A549 (cell line): ENCODE measurements around the gene DNMT3A. TPM values are rescaled to one million over a fixed set of nuclear protein-coding genes. Genes with fewer than 3 reads are reported as not detected.
A peak's percentile ranks its signal among the peaks of the same experiment; 100 is the strongest.

Source experiments
- ATAC-seq, 2 experiments: fragments of 200-7000 bp in 1 of 2; fragments of >200 bp in 1 of 2; cut with Nextera tagmentation in 1 of 2; cut with Tn5 transposase in 1 of 2; 3 replicates each; pipeline versions ENCODE4 v1.8.0 to v1.9.1; 2018 to 2020; ENCODE audit warnings: mild to moderate bottlenecking in 1 of 2, moderate library complexity in 1 of 2
- CTCF ChIA-PET: fragments of 300-600 bp; sonication (Branson Sonifier 250); formaldehyde crosslinking; extraction: SDS; loops from one replicate; lab custom pipeline; 2021; ENCODE audit warnings: antibody characterized with exemption, inconsistent platforms; lab: Yijun Ruan, JAX
- POLR2A ChIA-PET: fragments of 350-600 bp; formaldehyde crosslinking; extraction: SDS; loops from one replicate; lab custom pipeline; 2021; ENCODE audit warnings: antibody characterized with exemption, inconsistent platforms; lab: Yijun Ruan, JAX
- DNase-seq, 2 experiments: peaks; one replicate each; pipeline versions ENCODE4 v3.0.0 to v3.0.0-alpha.2; 2011 to 2016; ENCODE audit warnings: low read depth in 1 of 2, low spot score in 1 of 2
- FAIRE-seq: peaks from 2 replicates; lab custom pipeline; 2011; peaks lifted over from hg19 to GRCh38; lab: Jason Lieb, UNC
- H3K27ac ChIP-seq, 2 experiments: fragments of >200 bp; sonication (Bioruptor Twin); formaldehyde crosslinking; 3 replicates each; pipeline ENCODE4 v1.5.1; 2016 to 2017
- H3K4me1 ChIP-seq: fragments of >200 bp; sonication (Bioruptor Twin); formaldehyde crosslinking; 3 replicates; pipeline ENCODE4 v1.6.1; 2016
- H3K4me2 ChIP-seq: fragments of >200 bp; sonication (Bioruptor Twin); formaldehyde crosslinking; 3 replicates; pipeline ENCODE4 v1.6.1; 2016
- H3K4me3 ChIP-seq: fragments of >200 bp; sonication (Bioruptor Twin); formaldehyde crosslinking; 3 replicates; pipeline ENCODE4 v1.5.1; 2016
- H3K9me3 ChIP-seq: fragments of >200 bp; sonication (Bioruptor Twin); formaldehyde crosslinking; 3 replicates; pipeline ENCODE4 v1.6.1; 2016
- CBX2 ChIP-seq: fragments of 200-600 bp; sonication (generic); IDR thresholded peaks from 2 replicates; pipeline ENCODE4 v1.6.1; 2016; ENCODE audit warnings: low read depth, mild to moderate bottlenecking, borderline replicate concordance
- CBX8 ChIP-seq: fragments of 200-600 bp; sonication (generic); IDR thresholded peaks from 2 replicates; pipeline ENCODE4 v1.6.1; 2016
- CHD4 ChIP-seq: fragments of 200-600 bp; sonication (generic); IDR thresholded peaks from 2 replicates; pipeline ENCODE4 v1.6.1; 2016; ENCODE audit warnings: antibody characterized with exemption, mild to moderate bottlenecking, borderline replicate concordance
- EHMT2 ChIP-seq: fragments of 200-600 bp; sonication (generic); IDR thresholded peaks from 2 replicates; pipeline ENCODE4 v1.6.1; 2016; ENCODE audit warnings: antibody characterized with exemption, low read depth, mild to moderate bottlenecking, moderate library complexity
- FOSL2 ChIP-seq, 2 experiments: fragments of 450-650 bp in 1 of 2; fragments of >200 bp in 1 of 2; sonication (Bioruptor Twin) in 1 of 2; formaldehyde crosslinking; IDR thresholded peaks; 2 replicates each; pipeline versions ENCODE4 v1.5.0 to v1.6.1; 2016 to 2020; ENCODE audit warnings: mild to moderate bottlenecking in 1 of 2, moderate library complexity in 1 of 2
- GATA3 ChIP-seq: IDR thresholded peaks from 2 replicates; pipeline ENCODE4 v1.6.1; 2012; ENCODE audit warnings: borderline replicate concordance
- HEYL ChIP-seq: fragments of 250-450 bp; sonication (Bioruptor Pico); IDR thresholded peaks from 2 replicates; pipeline ENCODE4 v1.8.0; 2021; ENCODE audit warnings: mild to moderate bottlenecking, moderate library complexity
- HOXB5 ChIP-seq: fragments of 250-450 bp; sonication (Bioruptor Pico); IDR thresholded peaks from 2 replicates; pipeline ENCODE4 v1.5.0; 2020; ENCODE audit warnings: mild to moderate bottlenecking, moderate library complexity
- MAFK ChIP-seq: fragments of 450-650 bp; IDR thresholded peaks from 2 replicates; pipeline ENCODE4 v1.6.1; 2014; ENCODE audit not compliant: partially characterized antibody
- MAZ ChIP-seq: fragments of 150-350 bp; IDR thresholded peaks from 2 replicates; pipeline ENCODE4 v1.6.1; 2014; ENCODE audit warnings: antibody characterized with exemption, low read depth, low read length, borderline replicate concordance
- MYC ChIP-seq: IDR thresholded peaks from 2 replicates; pipeline ENCODE4 v1.6.1; 2012; ENCODE audit warnings: mild to moderate bottlenecking, inconsistent platforms, low read length, improper control_type of control experiment, borderline replicate concordance
- NFE2L2 ChIP-seq: fragments of 150-350 bp; conservative IDR thresholded peaks from 2 replicates; pipeline ENCODE4 v1.6.1; 2014; ENCODE audit warnings: low read length
- PHF8 ChIP-seq: fragments of 200-600 bp; sonication (generic); IDR thresholded peaks from 2 replicates; pipeline ENCODE4 v1.6.1; 2016; ENCODE audit warnings: low read depth, mild to moderate bottlenecking, antibody characterized with exemption, moderate library complexity, borderline replicate concordance
- POLR2A ChIP-seq: IDR thresholded peaks from 2 replicates; pipeline ENCODE4 v1.6.1; 2012; ENCODE audit warnings: mild to moderate bottlenecking, low read length
- RAD21 ChIP-seq, 2 experiments: fragments of >200 bp in 1 of 2; sonication (Bioruptor Twin) in 1 of 2; formaldehyde crosslinking in 1 of 2; IDR thresholded peaks in 1 of 2; conservative IDR thresholded peaks in 1 of 2; 2 replicates in 1 of 2; 3 replicates in 1 of 2; pipeline ENCODE4 v1.6.1; 2012 to 2018; ENCODE audit warnings: inconsistent platforms in 1 of 2
- RFX5 ChIP-seq: fragments of 450-650 bp; IDR thresholded peaks from 2 replicates; pipeline ENCODE4 v1.7.1; 2014; ENCODE audit warnings: antibody characterized with exemption, mild to moderate bottlenecking, moderate library complexity
- SREBF2 ChIP-seq: fragments of 450-650 bp; IDR thresholded peaks from 2 replicates; pipeline ENCODE4 v1.6.1; 2014; ENCODE audit warnings: mild to moderate bottlenecking, moderate library complexity
- TFCP2L1 ChIP-seq: fragments of 250-450 bp; sonication (Bioruptor Pico); IDR thresholded peaks from 2 replicates; pipeline ENCODE4 v1.5.0; 2021; ENCODE audit warnings: mild to moderate bottlenecking
- TP53 ChIP-seq: fragments of 250-450 bp; sonication (Bioruptor Pico); IDR thresholded peaks from 2 replicates; pipeline ENCODE4 v1.5.0; 2021; ENCODE audit warnings: mild to moderate bottlenecking, moderate library complexity
- ZSCAN20 ChIP-seq: fragments of 250-450 bp; sonication (Bioruptor Pico); IDR thresholded peaks from 2 replicates; pipeline ENCODE4 v1.8.0; 2022; ENCODE audit warnings: mild to moderate bottlenecking, moderate library complexity
- WGBS: methylation state at CpG from one replicate; pipeline ENCODE4 v1.1.6; 2017; ENCODE audit errors: missing lambda C conversion rate; 5-methylcytosine and 5-hydroxymethylcytosine counted together
- polyA plus RNA-seq, 4 experiments: library from polyadenylated mRNA; depleted of rRNA in 3 of 4; stranded (reverse); fragments of >200 nt; fragmentation: RNase III in 1 of 4; extraction: RNeasy Plus Mini Kit Qiagen cat#74134 plus additional on column Dnase treatment in 1 of 4; gene quantifications; 2 replicates in 3 of 4; 3 replicates in 1 of 4; pipeline ENCODE4 v1.2.3, GENCODE V29; 2011 to 2017
- TF ChIP-seq, protein P1 (sequence below): IDR thresholded peaks from 2 replicates; pipeline ENCODE4 v1.6.1; 2012
- TF ChIP-seq, protein P2 (sequence below): fragments of >200 bp; sonication (Bioruptor Twin); formaldehyde crosslinking; IDR thresholded peaks from 3 replicates; pipeline ENCODE4 v1.6.1; 2016
- TF ChIP-seq, protein P3 (sequence below): IDR thresholded peaks from 2 replicates; pipeline ENCODE4 v1.6.1; 2012
- TF ChIP-seq, protein P4 (sequence below): fragments of >200 bp; sonication (Bioruptor Twin); formaldehyde crosslinking; IDR thresholded peaks from 3 replicates; pipeline ENCODE4 v1.5.1; 2016

DNMT3A gene
- polyA plus RNA-seq, 2 of the 4 experiments (the other 2 are of a cell fraction), result 4.4 to 11.9 TPM

- H3K4me3 ChIP-seq, result no peak overlapping the region
- CTCF ChIA-PET, result interaction anchor here (1.1 to 1.4 kb wide), 2 partner anchors 10 to 24 kb away, joined by 3 to 4 read pairs; no protein-coding TSS in a partner anchor
- no peak for TF ChIP-seq MAFK
- no peak for TF ChIP-seq EHMT2
- TF ChIP-seq TP53 (CRISPR knock-in tag), result no peak
- no peak for TF ChIP-seq ZSCAN20 (CRISPR knock-in tag)
- no peak for TF ChIP-seq RFX5
- TF ChIP-seq TFCP2L1 (CRISPR knock-in tag), result no peak
- TF ChIP-seq, protein P1, sequence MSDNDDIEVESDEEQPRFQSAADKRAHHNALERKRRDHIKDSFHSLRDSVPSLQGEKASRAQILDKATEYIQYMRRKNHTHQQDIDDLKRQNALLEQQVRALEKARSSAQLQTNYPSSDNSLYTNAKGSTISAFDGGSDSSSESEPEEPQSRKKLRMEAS, result no peak
- no peak for TF ChIP-seq RAD21 (conservative IDR thresholded peaks at IDR 0.05 in 1 of 2, IDR thresholded peaks at IDR 0.05 in 1 of 2)
- TF ChIP-seq, protein P2, sequence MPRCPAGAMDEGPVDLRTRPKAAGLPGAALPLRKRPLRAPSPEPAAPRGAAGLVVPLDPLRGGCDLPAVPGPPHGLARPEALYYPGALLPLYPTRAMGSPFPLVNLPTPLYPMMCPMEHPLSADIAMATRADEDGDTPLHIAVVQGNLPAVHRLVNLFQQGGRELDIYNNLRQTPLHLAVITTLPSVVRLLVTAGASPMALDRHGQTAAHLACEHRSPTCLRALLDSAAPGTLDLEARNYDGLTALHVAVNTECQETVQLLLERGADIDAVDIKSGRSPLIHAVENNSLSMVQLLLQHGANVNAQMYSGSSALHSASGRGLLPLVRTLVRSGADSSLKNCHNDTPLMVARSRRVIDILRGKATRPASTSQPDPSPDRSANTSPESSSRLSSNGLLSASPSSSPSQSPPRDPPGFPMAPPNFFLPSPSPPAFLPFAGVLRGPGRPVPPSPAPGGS, result no peak
- H3K9me3 ChIP-seq, result no peaks in the 10 kb centered on the region
- 90% methylated on average over 11 of the region's 11 CpGs for WGBS
- ATAC-seq, result no peak
- H3K4me1 ChIP-seq, result peaks cover 18% of the 10 kb centered on the region; the same call in 2 of the 3 replicates
- no peak for FAIRE-seq
- peak overlapping the region in 1 of 2 experiments; percentile 87; a peak in 4 of 6 replicates for H3K27ac ChIP-seq
- DNase-seq, result no peak
- H3K4me2 ChIP-seq, result peak overlapping the region; percentile 99; the same call in 2 of the 3 replicates
- POLR2A ChIA-PET, result interaction anchor here (1.5 kb wide), 1 partner anchor 13 kb away, joined by 7 read pairs; no protein-coding TSS in a partner anchor
Measured at GRCh38 chr2:25253153-25253626, 88.5 kb downstream of the DNMT3A start.

GRCh38 chr2:25252291-25253152 is 89.2 kb downstream of the DNMT3A start:
- ATAC-seq (peak; percentile 67 to 81), FAIRE-seq (no peak), DNase-seq (peak; percentile 55 to 82)
- TF ChIP-seq POLR2A (no peak), MYC (no peak), CBX2 (no peak), GATA3 (no peak), CBX8 (no peak), CHD4 (no peak), SREBF2 (no peak), FOSL2 (IDR thresholded peaks at IDR 0.05) (no peak), FOSL2 (CRISPR knock-in tag; IDR thresholded peaks at IDR 0.05) (no peak), HOXB5 (CRISPR knock-in tag) (no peak), RFX5 (no peak), PHF8 (no peak), TFCP2L1 (CRISPR knock-in tag) (no peak), NFE2L2 (no peak), HEYL (no peak), MAZ (no peak)
- TF ChIP-seq, protein P3, sequence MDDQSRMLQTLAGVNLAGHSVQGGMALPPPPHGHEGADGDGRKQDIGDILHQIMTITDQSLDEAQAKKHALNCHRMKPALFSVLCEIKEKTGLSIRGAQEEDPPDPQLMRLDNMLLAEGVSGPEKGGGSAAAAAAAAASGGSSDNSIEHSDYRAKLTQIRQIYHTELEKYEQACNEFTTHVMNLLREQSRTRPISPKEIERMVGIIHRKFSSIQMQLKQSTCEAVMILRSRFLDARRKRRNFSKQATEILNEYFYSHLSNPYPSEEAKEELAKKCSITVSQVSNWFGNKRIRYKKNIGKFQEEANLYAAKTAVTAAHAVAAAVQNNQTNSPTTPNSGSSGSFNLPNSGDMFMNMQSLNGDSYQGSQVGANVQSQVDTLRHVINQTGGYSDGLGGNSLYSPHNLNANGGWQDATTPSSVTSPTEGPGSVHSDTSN, result no peak
- TF ChIP-seq, protein P4, sequence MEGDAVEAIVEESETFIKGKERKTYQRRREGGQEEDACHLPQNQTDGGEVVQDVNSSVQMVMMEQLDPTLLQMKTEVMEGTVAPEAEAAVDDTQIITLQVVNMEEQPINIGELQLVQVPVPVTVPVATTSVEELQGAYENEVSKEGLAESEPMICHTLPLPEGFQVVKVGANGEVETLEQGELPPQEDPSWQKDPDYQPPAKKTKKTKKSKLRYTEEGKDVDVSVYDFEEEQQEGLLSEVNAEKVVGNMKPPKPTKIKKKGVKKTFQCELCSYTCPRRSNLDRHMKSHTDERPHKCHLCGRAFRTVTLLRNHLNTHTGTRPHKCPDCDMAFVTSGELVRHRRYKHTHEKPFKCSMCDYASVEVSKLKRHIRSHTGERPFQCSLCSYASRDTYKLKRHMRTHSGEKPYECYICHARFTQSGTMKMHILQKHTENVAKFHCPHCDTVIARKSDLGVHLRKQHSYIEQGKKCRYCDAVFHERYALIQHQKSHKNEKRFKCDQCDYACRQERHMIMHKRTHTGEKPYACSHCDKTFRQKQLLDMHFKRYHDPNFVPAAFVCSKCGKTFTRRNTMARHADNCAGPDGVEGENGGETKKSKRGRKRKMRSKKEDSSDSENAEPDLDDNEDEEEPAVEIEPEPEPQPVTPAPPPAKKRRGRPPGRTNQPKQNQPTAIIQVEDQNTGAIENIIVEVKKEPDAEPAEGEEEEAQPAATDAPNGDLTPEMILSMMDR, result no peak
- Histone ChIP-seq H3K4me2 (peak overlapping the region; percentile 99), H3K9me3 (no peaks in the 10 kb centered on the region), H3K27ac (peak overlapping the region; percentile 87 to 91), H3K4me3 (peak overlapping the region; percentile 61), H3K4me1 (peaks cover 18% of the 10 kb centered on the region; the same call in 2 of the 3 replicates)
- POLR2A ChIA-PET, result interaction anchor here (0.6 to 1.5 kb wide), 3 partner anchors 13 to 265 kb away, joined by 3 to 7 read pairs (median 5); no protein-coding TSS in a partner anchor
- 59% methylated on average over 32 of the region's 62 CpGs for WGBS
- CTCF ChIA-PET, result interaction anchor here (0.6 to 1.4 kb wide), 4 partner anchors 10 to 1597 kb away, joined by 3 to 4 read pairs (median 4); no protein-coding TSS in a partner anchor
